Measurements from ENCODE around the gene GJA1.
"Not testable (repeated sequence)": the region's sequence is repeated elsewhere in the genome, so short reads cannot be mapped to it uniquely, and the experiment has no call there.

- TF ChIP-seq POLR2A, CTCF (IDR thresholded peaks at IDR 0.05): not testable (repeated sequence)
These were observed 3.7 kb upstream of the GJA1 start for GRCh38 chr6:121431776-121432175.
